ENCODE data around the gene LRRN3. TPM values are rescaled to one million over a fixed set of nuclear protein-coding genes. Genes with fewer than 3 reads are reported as not detected.

Gene LRRN3
- polyA plus RNA-seq, 2 of the 4 experiments (the other 2 are of a cell fraction), result 0.05 to 0.06 TPM

- no peak for FAIRE-seq
Observed at GRCh38 chr7:111115966-111116365, 25.0 kb downstream of the LRRN3 start.

GRCh38 chr7:111126987-111127386 lies 36.1 kb downstream of the LRRN3 start:
- Histone ChIP-seq H3K27ac (no peak overlapping the region), H3K9me3 (no peaks in the 10 kb centered on the region), H3K4me3 (no peak overlapping the region), H3K4me2 (0 out of 3 replicates have a peak overlapping the region, but pooled peaks have one; percentile 15), H3K4me1 (peaks cover 12% of the 10 kb centered on the region; the same call in 1 of the 3 replicates)
- ATAC-seq, result peak; percentile 59 to 69; a peak in 5 of 6 replicates
- FAIRE-seq, result no peak
- CTCF ChIA-PET, result interaction anchor here (1.4 kb wide), 1 partner anchor 10 kb away, joined by 4 read pairs; no protein-coding TSS in a partner anchor
- WGBS (ENCODE audit: missing lambda C conversion rate), result 28% methylated on average over 3 of the region's 3 CpGs
- DNase-seq (ENCODE audit: low read depth in 1 of 2, low spot score in 1 of 2), result peak in 1 of 2 experiments; percentile 12
- POLR2A ChIA-PET, result interaction anchor here (1.4 kb wide), 1 partner anchor 14 kb away, joined by 3 read pairs; no protein-coding TSS in a partner anchor
- TF ChIP-seq REST (IDR thresholded peaks at IDR 0.05) (peak; percentile 60; the same call in 1 of the 2 replicates), ZFP36 (IDR thresholded peaks at IDR 0.05; ENCODE audit: borderline replicate concordance, partially characterized antibody) (no peak)

More at GRCh38 chr7:111115966-111116365, 25.0 kb downstream of the LRRN3 start:
- Histone ChIP-seq H3K4me3 (no peak overlapping the region), H3K4me2 (no peak overlapping the region), H3K9me3 (no peaks in the 10 kb centered on the region), H3K4me1 (peaks cover 23% of the 10 kb centered on the region), H3K27ac (peak overlapping the region in 1 of 2 experiments; percentile 53; a peak in 2 of 6 replicates)
- 84% methylated on average over 2 of the region's 2 CpGs for WGBS (ENCODE audit: missing lambda C conversion rate)
- DNase-seq (ENCODE audit: low read depth in 1 of 2, low spot score in 1 of 2), result no peak
- CTCF ChIA-PET, result no interaction called here
- TF ChIP-seq TFCP2L1 (CRISPR knock-in tag; IDR thresholded peaks at IDR 0.05), result no peak
- TF ChIP-seq EHMT2 (IDR thresholded peaks at IDR 0.05; ENCODE audit: low read depth), result no peak
- TF ChIP-seq POLR2A (IDR thresholded peaks at IDR 0.05; ENCODE audit: low read length), result no peak
- TF ChIP-seq CTCF (IDR thresholded peaks at IDR 0.05), result no peak
- no peak for TF ChIP-seq CBX2 (IDR thresholded peaks at IDR 0.05; ENCODE audit: borderline replicate concordance, low read depth)
- TF ChIP-seq POLR2AphosphoS2 (conservative IDR thresholded peaks at IDR 0.05; ENCODE audit: low read length), result no peak
- TF ChIP-seq GATA3 (IDR thresholded peaks at IDR 0.05; ENCODE audit: borderline replicate concordance), result no peak
- no peak for TF ChIP-seq RCOR1 (IDR thresholded peaks at IDR 0.05; ENCODE audit: low read depth, low read length)
- no peak for TF ChIP-seq CEBPB (IDR thresholded peaks at IDR 0.05)
- no peak for TF ChIP-seq CBX8 (IDR thresholded peaks at IDR 0.05)
- no peak for TF ChIP-seq KDM1A (IDR thresholded peaks at IDR 0.05; ENCODE audit: low read depth)
- TF ChIP-seq SREBF2 (IDR thresholded peaks at IDR 0.05), result no peak
- TF ChIP-seq MAFK (IDR thresholded peaks at IDR 0.05; ENCODE audit: partially characterized antibody), result no peak
- no peak for TF ChIP-seq JUN (IDR thresholded peaks at IDR 0.05)
- TF ChIP-seq FOSL2 (IDR thresholded peaks at IDR 0.05), result no peak
- no peak for TF ChIP-seq FOSL2 (CRISPR knock-in tag; IDR thresholded peaks at IDR 0.05)
- TF ChIP-seq ZC3H11A (IDR thresholded peaks at IDR 0.05), result no peak
- no peak for TF ChIP-seq HOXB5 (CRISPR knock-in tag; IDR thresholded peaks at IDR 0.05)
- no peak for TF ChIP-seq USF2 (IDR thresholded peaks at IDR 0.05)
- no peak for ATAC-seq
- POLR2A ChIA-PET, result no interaction called here
